Activated CD4-positive, CD25-positive, alpha-beta regulatory T cell (primary cell): Measurements from ENCODE around the gene ABHD17A.
"Not testable (repeated sequence)": the region's sequence is repeated elsewhere in the genome, so short reads cannot be mapped to it uniquely, and the experiment has no call there.

Source experiments
- DNase-seq, 4 experiments: peaks; one replicate each; lab custom pipeline; 2025; lab: John Stamatoyannopoulos, UW

ABHD17A gene

GRCh38 chr19:1881393-1882088 is 3.8 kb downstream of the ABHD17A start:
- DNase-seq: not testable (repeated sequence)

GRCh38 chr19:1880611-1881392 is 4.5 kb downstream of the ABHD17A start:
- no peak for DNase-seq

- not testable (repeated sequence) for DNase-seq
These were observed 5.3 kb downstream of the ABHD17A start for GRCh38 chr19:1879982-1880381.

GRCh38 chr19:1878583-1878982 is 6.7 kb downstream of the ABHD17A start:
- DNase-seq: not testable (repeated sequence)

- DNase-seq: not testable (repeated sequence)
These were observed 8.0 kb downstream of the ABHD17A start for GRCh38 chr19:1877280-1877660.

GRCh38 chr19:1876496-1877279 is 8.6 kb downstream of the ABHD17A start:
- not testable (repeated sequence) for DNase-seq

- peak; percentile 67 to 77 (median 75) for DNase-seq
These were observed 9.4 kb downstream of the ABHD17A start for GRCh38 chr19:1875646-1876495.

- DNase-seq: not testable (repeated sequence)
These were observed 10.0 kb downstream of the ABHD17A start for GRCh38 chr19:1875265-1875645.

GRCh38 chr19:1874554-1875185 is 10.6 kb downstream of the ABHD17A start:
- no peak for DNase-seq

GRCh38 chr19:1873524-1874473 is 11.5 kb downstream of the ABHD17A start:
- no peak for DNase-seq

GRCh38 chr19:1872807-1873523 is 12.3 kb downstream of the ABHD17A start:
- DNase-seq: no peak

GRCh38 chr19:1871630-1872029 is 13.7 kb downstream of the ABHD17A start:
- DNase-seq: no peak

- DNase-seq: no peak
These were observed 14.1 kb downstream of the ABHD17A start for GRCh38 chr19:1871140-1871597.

GRCh38 chr19:1868971-1869370 is 16.3 kb downstream of the ABHD17A start:
- no peak for DNase-seq

GRCh38 chr19:1867349-1867724 is 18.0 kb downstream of the ABHD17A start:
- DNase-seq: no peak

GRCh38 chr19:1866693-1867348 is 18.5 kb downstream of the ABHD17A start:
- no peak for DNase-seq

- no peak for DNase-seq
These were observed 19.9 kb downstream of the ABHD17A start for GRCh38 chr19:1865172-1866010.
